K562 treated with DMSO at 1 percent for 48 hours (cell line): Measurements from ENCODE around the gene BCAT1. TPM values are rescaled to one million over a fixed set of nuclear protein-coding genes. Genes with fewer than 3 reads are reported as not detected.

Experiments used
- total RNA-seq: library from RNA; unstranded; fragments of 300-600 nt; gene quantifications from 2 replicates; pipeline ENCODE4 v1.2.3, GENCODE V29; 2022; ENCODE audit warnings: low replicate concordance; ENCODE audit errors: extremely low read depth

Gene BCAT1, protein sequence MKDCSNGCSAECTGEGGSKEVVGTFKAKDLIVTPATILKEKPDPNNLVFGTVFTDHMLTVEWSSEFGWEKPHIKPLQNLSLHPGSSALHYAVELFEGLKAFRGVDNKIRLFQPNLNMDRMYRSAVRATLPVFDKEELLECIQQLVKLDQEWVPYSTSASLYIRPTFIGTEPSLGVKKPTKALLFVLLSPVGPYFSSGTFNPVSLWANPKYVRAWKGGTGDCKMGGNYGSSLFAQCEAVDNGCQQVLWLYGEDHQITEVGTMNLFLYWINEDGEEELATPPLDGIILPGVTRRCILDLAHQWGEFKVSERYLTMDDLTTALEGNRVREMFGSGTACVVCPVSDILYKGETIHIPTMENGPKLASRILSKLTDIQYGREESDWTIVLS
- total RNA-seq, result not detected in 2 replicates

GRCh38 chr12:24948757-24949722 is at the start of gene BCAT1:
Gene BCAT1 (minus strand): TSS chr12:24949101. CDS start chr12:24948932, 169 bp downstream.

Other genes starting within 250 kb of the BCAT1 start
- gene DNAI7, start 246.1 kb upstream of the BCAT1 start, total RNA-seq, result not detected in 2 replicates
- gene ETFRF1, start 246.1 kb upstream of the BCAT1 start, total RNA-seq, result not detected in 2 replicates